Activated CD4-positive, alpha-beta T cell treated with anti-CD3 and anti-CD28 coated beads for 36 hours (primary cell): ENCODE measurements around the gene RER1. TPM values are rescaled to one million over a fixed set of nuclear protein-coding genes. Genes with fewer than 3 reads are reported as not detected.

ENCODE experiments used
- ATAC-seq: fragments of 200-7000 bp; cut with Tn5 transposase; one replicate; pipeline ENCODE4 v1.10.0; 2021; ENCODE audit warnings: mild to moderate bottlenecking, moderate library complexity
- CTCF ChIA-PET: fragments of 350-600 bp; sonication (Branson Sonifier 250); formaldehyde crosslinking; loops from one replicate; lab custom pipeline; 2021; ENCODE audit warnings: antibody characterized with exemption; lab: Charles Lee
- POLR2A ChIA-PET: fragments of 350-600 bp; sonication (Branson Sonifier 250); formaldehyde crosslinking; loops from one replicate; lab custom pipeline; 2021; ENCODE audit warnings: antibody characterized with exemption, inconsistent platforms; lab: Charles Lee
- DNase-seq: peaks from one replicate; pipeline ENCODE4 v3.0.0-alpha.2; 2020
- H3K27ac Mint-ChIP-seq: one replicate; pipeline ENCODE4 v1.8.0; 2021; ENCODE audit warnings: mixed read lengths
- H3K27me3 Mint-ChIP-seq: one replicate; pipeline ENCODE4 v1.8.0; 2021; ENCODE audit warnings: mixed read lengths
- H3K36me3 Mint-ChIP-seq: one replicate; pipeline ENCODE4 v1.8.0; 2021; ENCODE audit warnings: low read depth, mixed read lengths
- H3K4me1 Mint-ChIP-seq: one replicate; pipeline ENCODE4 v1.8.0; 2021; ENCODE audit warnings: mixed read lengths
- H3K4me3 Mint-ChIP-seq: one replicate; pipeline ENCODE4 v1.8.0; 2021; ENCODE audit warnings: mild to moderate bottlenecking, moderate library complexity, mixed read lengths
- H3K9me3 Mint-ChIP-seq: one replicate; pipeline ENCODE4 v1.8.0; 2021; ENCODE audit warnings: low read depth, mixed read lengths
- intact Hi-C, 2 experiments: fragments of 100-400 bp; cut with DNase I in 1 of 2; cut with micrococcal nuclease in 1 of 2; formaldehyde crosslinking; loops; one replicate each; pipeline versions ENCODE4 v1.14.2 to v1.15.1; 2022 to 2024; cut with DNase I, micrococcal nuclease
- total RNA-seq, 2 experiments: library from RNA; stranded (reverse); gene quantifications; one replicate each; pipeline ENCODE4 v1.2.3, GENCODE V29; 2021

RER1 gene
- total RNA-seq, 2 experiments from 2014 or later: 146 to 152 TPM

GRCh38 chr1:2396476-2396875, 4.8 kb downstream of the RER1 start:
- peaks cover 56% of the 10 kb centered on the region for H3K36me3 Mint-ChIP-seq
- CTCF ChIA-PET: interaction anchor here (0.6 to 1.0 kb wide), 3 partner anchors 15 to 398 kb away, joined by 3 to 5 read pairs (median 3); no protein-coding TSS in a partner anchor
- intact Hi-C loops: no loop called here
- H3K4me1 Mint-ChIP-seq: peaks cover 35% of the 10 kb centered on the region
- H3K9me3 Mint-ChIP-seq: no peaks in the 10 kb centered on the region
- ATAC-seq (no peak), DNase-seq (no peak)
- H3K4me3 Mint-ChIP-seq: no peak overlapping the region
- H3K27me3 Mint-ChIP-seq: no peaks in the 10 kb centered on the region
- POLR2A ChIA-PET: no interaction called here
- no peak overlapping the region for H3K27ac Mint-ChIP-seq

DNA sequence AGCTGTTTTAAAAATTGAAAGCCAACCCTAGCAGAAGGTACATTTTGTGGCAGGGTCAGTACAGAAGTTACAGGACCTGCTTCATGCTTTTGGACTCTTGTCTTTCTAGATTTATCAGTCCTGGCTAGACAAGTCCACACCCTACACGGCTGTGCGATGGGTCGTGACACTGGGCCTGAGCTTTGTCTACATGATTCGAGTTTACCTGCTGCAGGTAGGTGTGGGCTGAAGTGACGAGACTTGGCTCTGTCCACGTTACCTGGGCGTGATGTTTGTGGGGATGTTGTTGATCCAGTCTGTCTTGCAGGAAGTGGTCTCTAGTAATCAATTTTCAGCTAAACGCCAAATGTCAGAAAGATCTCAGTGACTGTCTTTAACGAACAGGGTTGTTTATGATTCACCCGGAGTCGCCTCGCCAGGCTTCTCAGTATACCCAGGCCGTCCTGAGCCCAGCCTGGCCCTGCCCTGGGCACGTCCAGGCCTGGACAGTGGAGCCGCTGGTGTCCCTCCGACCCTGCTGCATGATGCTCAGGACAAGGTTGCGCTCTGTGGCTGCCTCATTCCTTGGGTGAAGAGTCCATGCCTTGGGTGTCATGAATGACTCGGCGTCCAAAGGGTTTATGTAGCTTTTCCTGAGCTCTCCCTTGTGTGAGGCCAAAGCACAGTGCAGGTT, 5.5 kb downstream of the RER1 start:
- ATAC-seq: no peak
- CTCF ChIA-PET: interaction anchor here (0.9 kb wide), 1 partner anchor 26 kb away, joined by 3 read pairs; no protein-coding TSS in a partner anchor
- Mint-ChIP-seq H3K4me1 (peaks cover 35% of the 10 kb centered on the region), H3K36me3 (peaks cover 62% of the 10 kb centered on the region), H3K9me3 (no peaks in the 10 kb centered on the region), H3K4me3 (no peak overlapping the region), H3K27me3 (no peaks in the 10 kb centered on the region), H3K27ac (no peak overlapping the region)
- DNase-seq: no peak
- POLR2A ChIA-PET: no interaction called here
- intact Hi-C loops: no loop called here

DNA sequence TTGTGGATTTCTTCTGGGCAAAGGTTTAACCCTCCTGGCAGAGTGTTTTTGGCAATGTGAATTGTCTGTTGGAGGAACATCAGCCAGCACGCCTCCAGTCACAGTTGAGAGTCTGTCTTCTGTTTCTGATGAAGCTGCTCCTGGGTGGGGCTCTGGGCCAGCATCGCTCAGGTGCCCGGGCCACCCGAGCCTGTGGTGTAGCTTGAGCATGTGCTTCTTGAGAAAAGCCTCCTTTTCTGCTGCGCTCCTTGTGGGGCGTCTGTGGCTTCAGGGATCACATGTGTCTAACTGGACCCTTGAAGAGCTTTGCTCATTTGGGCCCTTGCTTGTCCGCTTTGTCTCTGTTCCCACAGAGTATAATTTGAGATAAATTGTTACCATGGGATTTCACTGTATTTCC, 7.2 kb downstream of the RER1 start:
- POLR2A ChIA-PET: no interaction called here
- ATAC-seq (no peak), DNase-seq (no peak)
- CTCF ChIA-PET: no interaction called here
- Mint-ChIP-seq H3K9me3 (no peaks in the 10 kb centered on the region), H3K4me3 (no peak overlapping the region), H3K36me3 (peaks cover 62% of the 10 kb centered on the region), H3K27me3 (no peaks in the 10 kb centered on the region), H3K4me1 (peaks cover 17% of the 10 kb centered on the region), H3K27ac (peak overlapping the region; percentile 44)
- intact Hi-C loops: no loop called here

GRCh38 chr1:2399890-2400575, 8.4 kb downstream of the RER1 start:
- POLR2A ChIA-PET: no interaction called here
- no peak for DNase-seq
- H3K9me3 Mint-ChIP-seq: no peaks in the 10 kb centered on the region
- no peaks in the 10 kb centered on the region for H3K27me3 Mint-ChIP-seq
- no peak overlapping the region for H3K4me3 Mint-ChIP-seq
- ATAC-seq: no peak
- CTCF ChIA-PET: no interaction called here
- peaks cover 59% of the 10 kb centered on the region for H3K36me3 Mint-ChIP-seq
- intact Hi-C loops: no loop called here
- peaks cover 8% of the 10 kb centered on the region for H3K4me1 Mint-ChIP-seq
- no peak overlapping the region for H3K27ac Mint-ChIP-seq

- Mint-ChIP-seq H3K27ac (no peak overlapping the region), H3K9me3 (no peaks in the 10 kb centered on the region), H3K4me3 (no peak overlapping the region), H3K4me1 (peaks cover 6% of the 10 kb centered on the region), H3K36me3 (peaks cover 58% of the 10 kb centered on the region), H3K27me3 (no peaks in the 10 kb centered on the region)
- intact Hi-C loops: no loop called here
- DNase-seq: no peak
- POLR2A ChIA-PET: no interaction called here
- peak; percentile 38 for ATAC-seq
- CTCF ChIA-PET: no interaction called here
Observed at GRCh38 chr1:2400576-2400909, 8.9 kb downstream of the RER1 start.

DNA sequence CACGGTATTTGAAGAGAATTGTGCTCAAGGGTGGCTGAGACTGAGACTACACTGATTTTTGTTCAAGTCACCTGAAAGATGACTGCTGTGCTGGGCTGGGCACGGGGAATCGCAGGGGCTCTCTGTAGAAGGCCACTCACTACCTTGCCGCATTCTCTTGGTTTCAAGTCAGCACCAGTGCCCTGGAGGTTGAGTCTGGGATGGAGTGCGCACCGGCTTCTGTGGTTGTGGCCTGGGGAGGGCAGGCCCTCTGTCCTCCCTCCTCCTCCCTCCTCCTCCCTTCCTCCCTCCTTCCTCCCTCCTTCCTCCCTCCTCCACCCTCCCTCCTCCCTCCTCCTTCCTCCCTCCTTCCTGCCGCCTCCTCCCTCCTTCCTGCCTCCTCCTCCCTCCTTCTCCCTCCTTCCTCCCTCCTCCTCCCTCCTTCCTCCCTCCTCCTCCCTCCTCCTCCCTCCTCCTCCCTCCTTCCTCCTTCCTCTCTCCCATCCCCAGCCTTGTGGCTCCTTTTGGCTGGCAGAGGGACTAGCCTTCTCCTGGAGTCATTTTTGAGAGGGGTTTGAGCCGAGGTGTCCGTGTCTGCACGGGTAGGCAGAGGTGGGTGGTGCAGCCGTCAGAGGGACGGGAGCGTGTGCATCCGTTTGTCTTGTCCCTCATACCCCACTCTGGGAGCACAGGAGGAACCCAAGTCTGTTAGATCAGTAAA, 9.5 kb downstream of the RER1 start:
- ChIA-PET POLR2A (no interaction called here), CTCF (interaction anchor here (0.8 kb wide), 1 partner anchor 379 kb away, joined by 3 read pairs; no protein-coding TSS in a partner anchor)
- no peaks in the 10 kb centered on the region for H3K9me3 Mint-ChIP-seq
- no peak overlapping the region for H3K27ac Mint-ChIP-seq
- no peak for DNase-seq
- ATAC-seq: no peak
- no peak overlapping the region for H3K4me3 Mint-ChIP-seq
- H3K36me3 Mint-ChIP-seq: peaks cover 54% of the 10 kb centered on the region
- peaks cover 6% of the 10 kb centered on the region for H3K4me1 Mint-ChIP-seq
- no peaks in the 10 kb centered on the region for H3K27me3 Mint-ChIP-seq
- intact Hi-C loops: no loop called here

DNA sequence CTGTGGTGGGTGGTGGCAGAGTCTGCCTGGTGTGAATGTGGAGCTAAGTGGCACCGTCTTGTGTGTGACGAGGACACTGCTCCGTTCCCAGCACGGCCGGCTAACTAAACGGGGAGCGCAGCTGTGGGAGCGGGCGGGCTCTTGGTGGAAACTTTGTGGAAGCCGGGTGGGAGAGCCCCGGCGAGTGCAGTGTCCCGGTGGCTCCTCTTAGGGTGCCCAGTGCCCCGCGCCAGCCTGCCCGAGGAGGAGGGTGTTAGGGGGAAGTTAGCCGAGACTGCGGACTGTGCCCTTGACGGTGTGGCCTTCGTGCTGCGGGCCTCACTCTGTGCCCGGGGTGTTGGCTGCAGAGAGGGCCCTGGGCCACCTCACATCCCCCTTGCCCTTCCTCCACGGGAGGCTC, 10.8 kb downstream of the RER1 start:
- H3K27me3 Mint-ChIP-seq: no peaks in the 10 kb centered on the region
- ATAC-seq: no peak
- no peaks in the 10 kb centered on the region for H3K9me3 Mint-ChIP-seq
- POLR2A ChIA-PET: no interaction called here
- H3K27ac Mint-ChIP-seq: peak overlapping the region; percentile 37
- no peak for DNase-seq
- H3K4me3 Mint-ChIP-seq: no peak overlapping the region
- peaks cover 45% of the 10 kb centered on the region for H3K36me3 Mint-ChIP-seq
- H3K4me1 Mint-ChIP-seq: peaks cover 5% of the 10 kb centered on the region
- CTCF ChIA-PET: interaction anchor here (1.0 kb wide), 1 partner anchor 146 kb away, joined by 3 read pairs; no protein-coding TSS in a partner anchor
- intact Hi-C loops: no loop called here

DNA sequence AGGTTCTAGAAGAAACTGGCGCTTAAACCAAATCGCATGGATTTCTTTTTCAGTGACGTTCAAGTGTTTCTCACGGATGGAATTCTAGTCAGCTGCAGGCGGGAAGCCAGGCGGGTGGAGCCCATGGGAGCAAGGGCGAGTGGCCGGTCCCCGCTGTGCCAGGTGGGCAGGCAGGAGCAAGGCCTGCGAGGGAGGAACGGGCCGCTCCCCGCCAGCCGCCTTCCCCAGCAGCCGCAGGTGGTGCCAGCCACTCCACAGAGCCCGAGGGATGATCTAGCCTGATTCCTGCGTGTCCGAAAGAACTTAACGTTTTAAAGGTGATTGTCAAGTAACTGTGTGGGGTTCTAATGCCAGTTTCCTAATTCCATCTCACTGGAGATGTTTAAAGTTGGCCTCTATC, 11.6 kb downstream of the RER1 start:
- Mint-ChIP-seq H3K27ac (no peak overlapping the region), H3K4me3 (no peak overlapping the region), H3K9me3 (no peaks in the 10 kb centered on the region), H3K36me3 (peaks cover 48% of the 10 kb centered on the region), H3K27me3 (no peaks in the 10 kb centered on the region), H3K4me1 (peaks cover 5% of the 10 kb centered on the region)
- intact Hi-C loops: no loop called here
- CTCF ChIA-PET: interaction anchor here (1.0 kb wide), 1 partner anchor 145 kb away, joined by 3 read pairs; no protein-coding TSS in a partner anchor
- DNase-seq (no peak), ATAC-seq (no peak)
- POLR2A ChIA-PET: no interaction called here

DNA sequence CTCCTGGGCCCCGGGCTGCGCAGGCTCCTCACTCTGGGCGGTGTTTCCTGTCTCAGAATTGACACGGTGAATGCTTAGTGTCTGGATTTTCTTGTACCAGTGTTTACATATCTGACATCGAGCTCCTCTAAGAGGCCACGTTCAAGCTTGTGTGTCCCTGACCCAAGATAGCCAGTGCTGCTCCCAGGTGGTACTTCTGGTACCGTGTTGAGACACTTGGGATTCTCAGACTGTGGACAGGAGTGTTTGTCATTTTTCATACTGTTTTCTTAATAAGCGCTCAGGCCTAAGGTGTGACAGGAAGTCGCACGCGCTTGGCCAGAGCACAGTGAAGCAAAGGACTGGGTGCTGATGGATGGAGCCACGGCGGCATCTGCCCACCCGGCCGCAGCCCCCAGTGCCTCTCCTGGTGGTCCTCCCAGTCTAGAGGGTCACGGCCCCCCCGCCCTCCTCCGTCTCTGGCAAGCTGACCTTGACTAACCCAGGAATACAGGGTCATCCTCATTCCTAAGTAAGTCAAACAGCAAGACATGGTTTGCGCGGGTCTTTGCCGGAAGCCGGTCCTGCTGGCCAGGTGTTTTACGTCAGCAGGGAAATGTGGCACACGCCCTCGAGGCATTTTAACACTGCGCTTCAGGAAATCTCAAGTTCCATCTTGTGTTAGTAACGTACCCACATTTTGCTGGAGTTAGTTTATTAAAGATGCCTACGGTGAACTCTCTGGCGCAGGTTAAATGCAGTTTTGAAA, 12.7 kb downstream of the RER1 start:
- no peak overlapping the region for H3K27ac Mint-ChIP-seq
- no peaks in the 10 kb centered on the region for H3K9me3 Mint-ChIP-seq
- intact Hi-C loops: no loop called here
- POLR2A ChIA-PET: no interaction called here
- no peak overlapping the region for H3K4me3 Mint-ChIP-seq
- DNase-seq (no peak), ATAC-seq (no peak)
- CTCF ChIA-PET: interaction anchor here (0.8 kb wide), 1 partner anchor 229 kb away, joined by 3 read pairs; no protein-coding TSS in a partner anchor
- peaks cover 5% of the 10 kb centered on the region for H3K4me1 Mint-ChIP-seq
- H3K36me3 Mint-ChIP-seq: peaks cover 46% of the 10 kb centered on the region
- H3K27me3 Mint-ChIP-seq: no peaks in the 10 kb centered on the region

DNA sequence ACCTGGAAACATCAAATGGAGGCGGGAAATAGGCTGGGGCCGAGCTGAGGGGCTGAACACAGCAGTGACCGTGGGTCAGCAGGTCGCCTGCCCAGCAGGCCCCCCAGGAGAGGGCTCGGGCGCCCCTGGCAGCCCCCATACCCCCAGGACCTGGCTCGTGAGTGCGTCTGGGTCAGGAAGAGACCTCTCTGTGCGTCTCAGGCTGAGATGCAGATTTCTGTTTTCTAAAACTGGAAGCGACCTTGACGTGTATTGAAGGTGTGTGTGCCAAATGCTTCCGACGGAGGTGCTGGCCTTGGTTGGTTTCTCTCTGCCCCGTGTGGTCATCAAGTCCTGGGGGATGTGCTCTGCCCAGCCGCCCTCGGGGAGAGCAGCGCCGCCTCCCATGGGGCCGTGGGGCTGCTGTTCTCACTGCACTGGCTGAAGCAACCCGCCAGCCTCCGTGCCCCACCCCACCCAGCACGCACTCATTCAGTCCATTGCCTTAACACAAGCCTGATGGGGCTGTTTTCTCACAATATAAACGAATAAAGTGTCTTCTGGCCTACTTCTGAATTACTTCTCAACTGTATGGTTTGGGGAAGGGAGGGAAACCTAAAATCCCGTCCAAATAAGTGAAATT, 13.4 kb downstream of the RER1 start:
- peaks cover 5% of the 10 kb centered on the region for H3K4me1 Mint-ChIP-seq
- DNase-seq (no peak), ATAC-seq (no peak)
- peaks cover 43% of the 10 kb centered on the region for H3K36me3 Mint-ChIP-seq
- no peak overlapping the region for H3K4me3 Mint-ChIP-seq
- CTCF ChIA-PET: no interaction called here
- POLR2A ChIA-PET: no interaction called here
- no peaks in the 10 kb centered on the region for H3K27me3 Mint-ChIP-seq
- H3K9me3 Mint-ChIP-seq: no peaks in the 10 kb centered on the region
- intact Hi-C loops: no loop called here
- H3K27ac Mint-ChIP-seq: no peak overlapping the region
